Activated CD4-positive, alpha-beta T cell treated with anti-CD3 and anti-CD28 coated beads, Interleukin-2, amount 50 U/mL, for 1 hour (primary cell): ENCODE data around the gene TBCK.

Source experiments
- DNase-seq: peaks from one replicate; pipeline ENCODE4 v3.0.0-alpha.2; 2020

The TBCK gene

DNA sequence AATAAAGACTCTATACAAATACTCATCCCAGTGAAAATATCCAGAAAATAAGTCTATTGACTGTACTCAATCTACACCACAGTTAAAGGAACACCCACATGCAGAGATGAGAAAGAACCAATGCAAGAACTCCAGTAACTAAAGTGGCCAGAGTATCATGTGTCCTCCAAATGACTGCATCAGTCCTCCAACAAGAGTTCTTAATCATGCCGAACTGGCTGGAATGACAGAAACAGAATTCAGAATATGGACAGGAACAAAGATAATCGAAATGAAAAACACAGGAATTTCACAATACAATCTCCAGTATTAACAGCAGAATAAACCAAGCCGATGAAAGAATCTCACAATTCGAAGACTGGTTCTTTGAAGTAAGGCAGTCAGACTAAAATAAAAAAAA is 210.3 kb downstream of the TBCK start:
- no peak for DNase-seq

DNA sequence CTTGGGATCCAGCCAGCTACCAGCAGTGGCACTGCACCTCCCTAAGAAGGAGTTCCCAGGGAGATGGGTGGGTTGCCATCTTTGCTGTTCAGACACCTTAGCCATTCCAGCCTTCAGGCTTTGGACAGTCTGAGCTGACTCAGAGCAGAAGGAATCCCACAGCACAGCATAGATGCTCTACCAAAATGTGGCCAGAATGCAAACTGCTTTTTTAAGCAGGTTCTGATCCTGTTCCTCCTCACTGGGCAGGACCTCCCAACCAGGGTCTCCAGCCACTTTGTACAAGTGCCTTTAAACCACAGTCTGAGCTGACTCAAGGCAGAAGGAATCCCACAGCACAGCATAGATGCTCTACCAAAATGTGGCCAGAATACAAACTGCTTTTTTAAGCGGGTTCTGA is 211.7 kb downstream of the TBCK start:
- DNase-seq: no peak

DNA sequence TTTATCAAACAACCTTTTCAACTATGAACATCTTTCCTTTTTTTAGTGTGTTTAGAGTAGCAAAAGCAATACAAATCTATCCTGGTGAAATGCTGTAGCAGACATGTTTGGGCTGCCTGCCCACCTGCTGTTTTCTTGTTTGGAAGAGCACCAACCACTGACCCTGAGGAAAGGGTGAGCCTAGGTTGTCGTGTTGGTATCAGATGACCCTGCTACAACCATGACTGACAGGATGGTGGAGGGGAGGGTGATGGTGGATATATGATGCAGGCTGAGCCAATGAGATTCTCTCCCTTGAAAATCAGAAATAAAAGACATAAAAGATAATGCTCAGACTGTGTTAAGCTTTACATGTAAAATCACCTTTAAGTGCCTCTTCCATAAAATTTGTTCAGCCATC is 219.6 kb downstream of the TBCK start:
- no peak for DNase-seq

DNA sequence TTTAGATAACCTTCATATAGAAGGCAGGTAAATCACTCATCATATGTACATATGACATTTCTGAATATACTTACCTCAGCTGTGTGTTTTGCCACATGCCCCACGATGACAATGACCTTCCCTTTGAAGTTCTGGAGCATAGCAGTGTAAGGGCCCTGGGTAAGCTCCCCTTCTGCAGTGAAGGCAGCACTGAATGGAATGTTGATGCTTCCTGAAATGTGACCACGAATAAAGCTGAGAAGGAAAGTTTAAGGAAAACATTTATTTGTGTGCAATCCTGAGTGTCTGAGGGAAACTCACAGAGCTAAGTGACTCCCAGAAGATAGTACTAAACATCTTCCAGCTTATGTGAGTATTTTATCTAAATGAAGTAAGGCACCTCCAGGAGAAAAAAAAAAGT is 220.6 kb downstream of the TBCK start:
- DNase-seq: no peak

- DNase-seq: no peak
Observed at GRCh38 chr4:106092361-106093040, 223.5 kb downstream of the TBCK start.

DNA sequence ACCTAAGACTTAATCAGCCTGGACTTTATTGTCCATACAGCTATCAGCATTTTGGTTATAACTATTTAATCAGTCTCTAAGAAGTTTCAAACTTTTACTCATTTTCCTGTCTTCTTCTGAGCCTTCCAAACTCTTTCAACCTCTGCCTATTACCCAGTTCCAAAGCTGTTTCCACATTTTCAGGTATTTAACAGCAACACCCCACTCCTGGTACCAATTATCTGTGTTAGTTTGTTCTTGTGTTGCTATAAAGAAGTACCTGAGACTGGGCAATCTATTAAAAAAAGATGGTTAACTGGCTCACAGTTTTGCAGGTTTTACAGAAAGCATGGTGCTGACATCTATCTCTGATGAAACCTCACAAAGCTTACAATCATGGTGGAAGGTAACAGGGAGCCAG is 225.2 kb downstream of the TBCK start:
- no peak for DNase-seq

GRCh38 chr4:106083065-106083464 is 232.9 kb downstream of the TBCK start:
- DNase-seq: no peak

DNA sequence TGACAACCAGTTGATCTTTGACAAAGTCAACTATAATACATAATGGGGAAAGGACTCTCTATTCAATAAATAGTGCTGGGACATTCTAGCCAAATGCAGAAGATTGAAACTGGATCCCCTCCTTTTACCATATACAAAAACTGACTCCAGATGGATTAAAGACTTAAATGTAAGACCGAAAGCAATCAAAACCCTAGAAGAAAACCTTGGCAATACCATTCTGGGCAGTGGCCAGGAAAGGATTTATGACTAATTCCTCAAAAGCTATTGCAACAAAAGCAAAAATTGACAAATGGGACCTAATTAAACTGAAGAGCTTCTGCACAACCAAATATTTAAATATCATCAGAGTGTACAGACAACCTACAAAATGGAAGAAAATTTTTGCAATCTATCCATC is 235.6 kb downstream of the TBCK start:
- DNase-seq: no peak

DNA sequence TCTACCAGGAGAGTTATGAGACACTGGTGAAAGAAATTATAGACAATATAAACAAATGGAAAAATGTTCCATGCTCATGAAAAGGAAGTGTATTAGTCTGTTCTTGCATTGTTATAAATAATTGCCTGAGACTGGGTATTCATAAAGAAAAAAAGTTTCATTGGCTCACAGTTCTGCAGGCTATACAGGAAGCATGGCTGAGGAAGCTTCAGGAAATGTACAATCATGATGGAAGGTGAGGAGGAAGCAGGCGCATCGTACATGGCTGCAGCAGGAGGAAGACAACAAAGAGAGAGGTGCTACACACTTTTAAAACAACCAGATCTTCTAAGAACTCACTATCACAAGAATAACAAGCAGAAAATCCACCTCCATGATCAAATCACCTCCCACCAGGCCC is 236.4 kb downstream of the TBCK start:
- no peak for DNase-seq

DNA sequence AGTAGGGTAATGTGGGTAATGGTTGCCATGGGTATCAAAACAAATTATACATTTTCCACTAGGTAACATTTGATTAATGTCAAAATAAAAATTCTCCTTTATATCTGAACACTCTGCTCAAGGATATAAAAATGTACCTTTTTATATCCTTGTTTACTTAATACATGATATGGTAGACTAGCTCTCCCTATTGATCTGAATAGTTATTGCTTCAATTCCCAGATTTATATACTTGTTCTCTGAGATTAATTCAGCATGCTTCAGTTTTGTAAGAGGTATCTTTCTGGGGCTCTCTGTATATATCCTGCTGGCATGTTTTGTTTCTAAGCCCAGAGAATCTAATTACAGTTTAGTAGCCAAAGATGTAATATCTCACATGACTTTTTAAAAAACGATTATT is 251.0 kb downstream of the TBCK start:
- DNase-seq: no peak

- no peak for DNase-seq
Observed at GRCh38 chr4:106063009-106063408, 253.0 kb downstream of the TBCK start.

DNA sequence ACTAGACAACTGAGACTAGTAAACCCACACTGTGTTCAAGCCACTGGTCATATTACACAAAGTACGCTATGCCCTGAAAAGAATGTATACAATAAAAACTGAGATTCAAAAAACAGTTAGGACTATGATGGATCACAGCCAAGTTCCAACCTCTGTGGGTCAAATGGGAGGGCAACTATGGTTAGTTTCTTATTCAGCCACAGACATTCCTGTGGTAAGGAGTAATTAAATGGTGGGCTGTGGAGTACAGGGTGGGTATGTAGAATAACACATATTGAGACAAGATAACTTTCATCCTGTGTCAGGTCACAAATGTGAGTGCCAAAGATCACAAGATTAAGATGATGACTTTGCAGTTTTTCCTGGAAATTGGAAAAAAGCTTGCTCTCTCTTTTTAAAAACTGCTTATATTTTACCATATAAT is 253.5 kb downstream of the TBCK start:
- DNase-seq: no peak

- DNase-seq: no peak
Observed at GRCh38 chr4:106058921-106059320, 257.1 kb downstream of the TBCK start.

- DNase-seq: no peak
Observed at GRCh38 chr4:106056914-106057313, 259.1 kb downstream of the TBCK start.

DNA sequence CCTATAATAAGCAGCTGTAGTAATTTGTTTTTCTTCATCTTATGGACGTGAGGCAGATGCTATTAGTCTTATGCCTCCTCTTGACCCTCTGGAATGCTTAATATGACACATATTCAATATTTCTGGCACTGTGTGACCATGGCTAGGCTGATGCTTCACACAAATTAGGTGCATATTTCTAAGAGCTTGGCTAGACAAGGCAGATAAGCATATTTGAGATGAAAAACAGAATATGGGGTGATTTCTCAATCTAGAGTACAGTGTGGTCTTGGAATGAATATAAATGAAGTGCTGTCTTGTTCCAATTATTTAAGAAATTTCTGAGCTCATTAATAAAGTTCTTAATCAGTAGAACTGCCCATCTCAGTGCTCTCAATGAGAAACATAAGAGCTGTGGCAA is 264.5 kb downstream of the TBCK start:
- no peak for DNase-seq

DNA sequence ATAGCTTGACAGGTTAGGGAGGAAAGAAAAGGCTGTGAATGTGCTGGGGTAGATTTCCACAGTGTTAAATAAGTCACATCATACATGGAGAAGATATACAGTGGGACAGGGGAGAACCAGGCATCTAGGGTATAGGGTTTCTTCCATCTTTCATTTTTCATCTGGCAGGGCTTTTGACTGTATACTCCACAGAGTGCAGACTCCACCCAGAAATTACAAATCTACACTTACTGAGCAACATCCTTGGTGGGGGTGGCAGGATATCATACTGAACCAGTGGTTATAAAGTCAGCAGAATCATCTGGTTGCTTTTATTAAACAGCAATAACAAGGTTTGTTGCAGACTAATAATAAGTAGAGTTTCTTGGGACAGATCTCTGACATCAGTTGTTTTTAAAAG is 266.5 kb downstream of the TBCK start:
- no peak for DNase-seq

- no peak for DNase-seq
Observed at GRCh38 chr4:106048250-106048971, 267.6 kb downstream of the TBCK start.

DNA sequence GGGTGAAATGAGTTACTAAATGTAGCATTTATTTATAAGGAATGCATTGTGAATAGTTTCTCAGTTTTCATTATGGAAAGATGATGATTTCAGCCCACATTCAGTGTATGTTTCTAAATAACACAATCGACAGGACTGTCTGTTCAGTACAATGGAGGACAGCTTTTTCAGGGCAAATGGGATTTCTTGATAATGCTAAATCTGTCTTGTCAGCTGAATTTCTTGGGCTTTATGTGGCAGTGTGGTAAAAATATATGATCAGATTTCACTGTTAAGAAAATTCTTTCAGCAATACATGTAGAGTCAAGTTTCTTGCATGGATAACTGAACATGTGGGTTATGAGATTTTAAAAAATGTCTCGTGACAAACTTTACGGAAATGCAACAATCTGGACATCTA is 269.9 kb downstream of the TBCK start:
- no peak for DNase-seq

DNA sequence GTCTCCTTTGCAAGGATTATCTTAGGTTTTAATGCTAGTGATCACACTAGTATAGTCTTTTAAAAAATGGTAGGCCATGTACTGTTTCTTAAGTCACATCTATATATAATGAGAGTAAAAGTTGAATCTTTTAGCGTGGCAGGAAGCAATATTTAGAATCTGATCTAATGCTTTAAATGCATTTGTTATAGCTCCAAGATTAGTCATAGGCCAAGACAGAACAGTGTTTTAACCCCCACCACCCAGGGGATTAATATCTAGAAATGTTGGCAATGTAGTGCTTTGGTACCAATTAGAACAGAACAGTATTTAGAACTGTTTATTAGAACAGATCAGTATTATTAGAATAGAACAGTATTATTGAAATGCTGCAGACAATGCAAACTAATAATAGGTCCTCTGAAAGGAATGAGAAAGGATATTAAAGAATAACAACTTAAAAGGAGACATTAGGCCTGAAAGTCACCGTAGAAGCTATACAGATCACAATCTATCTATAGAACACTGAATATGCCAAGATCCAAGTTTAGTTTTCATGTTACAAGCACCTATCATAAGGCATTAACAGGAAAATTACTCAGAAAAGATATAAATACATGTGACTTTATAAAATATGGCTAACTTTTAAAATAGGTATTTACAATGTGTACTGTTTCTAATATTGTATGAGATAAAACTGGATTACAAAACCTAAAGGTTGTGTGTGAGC is 274.6 kb downstream of the TBCK start:
- DNase-seq: no peak

- DNase-seq: no peak
Observed at GRCh38 chr4:106039796-106040195, 276.2 kb downstream of the TBCK start.

GRCh38 chr4:106038908-106039307 is 277.1 kb downstream of the TBCK start:
- no peak for DNase-seq

GRCh38 chr4:106038012-106038411 is 278.0 kb downstream of the TBCK start:
- DNase-seq: no peak

DNA sequence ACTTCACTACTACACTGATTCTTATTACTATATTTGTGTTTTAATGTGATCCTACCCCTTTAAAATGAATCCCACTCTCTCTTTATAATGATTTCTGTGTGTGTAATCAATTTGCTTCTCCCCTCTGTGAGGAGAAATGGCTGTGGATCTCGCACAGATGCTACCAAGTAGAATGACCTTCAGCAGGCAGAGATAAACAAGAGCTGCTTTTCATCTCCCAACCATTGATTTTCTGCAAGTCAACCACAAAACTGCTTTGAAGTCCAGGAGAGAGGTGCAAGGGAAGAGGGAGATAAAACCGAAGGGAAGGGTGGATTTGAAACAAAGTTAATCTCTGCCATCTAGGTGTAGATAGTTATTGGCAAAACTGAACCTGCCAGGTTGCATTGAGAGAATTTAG is 279.2 kb downstream of the TBCK start:
- DNase-seq: no peak

- no peak for DNase-seq
Observed at GRCh38 chr4:106036334-106036733, 279.7 kb downstream of the TBCK start.
